Aortic smooth muscle cell (primary cell): ENCODE data around the gene FIGNL2. TPM values are rescaled to one million over a fixed set of nuclear protein-coding genes. Genes with fewer than 3 reads are reported as not detected.

Experiments
- total RNA-seq: library from RNA; depleted of rRNA; stranded (reverse); fragments of >200 nt; gene quantifications from 2 replicates; pipeline ENCODE4 v1.2.3, GENCODE V29; 2014

FIGNL2 gene
- total RNA-seq: under 0.01 TPM in 2 replicates

DNA sequence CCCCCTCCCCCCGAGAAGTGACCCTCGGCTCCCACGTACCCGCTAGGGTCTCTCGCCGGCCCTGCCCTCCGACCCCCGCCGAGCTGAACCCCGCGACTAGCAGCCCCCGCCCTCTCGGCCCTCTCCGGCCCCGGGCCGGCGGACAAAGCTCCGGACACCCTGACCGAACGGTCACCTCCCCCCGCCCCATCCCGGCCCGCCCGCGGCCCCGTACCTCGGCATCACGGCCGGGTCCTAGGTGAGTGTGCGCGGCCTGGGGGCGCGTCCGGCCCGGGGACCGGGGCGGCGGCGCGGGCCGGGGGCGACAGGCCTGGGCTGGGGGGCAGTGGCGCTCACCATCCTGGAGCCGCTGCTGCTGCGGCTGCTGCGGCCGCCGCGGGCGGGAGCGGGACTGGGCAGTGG, at the start of gene FIGNL2:
Gene FIGNL2, minus strand, starts transcription at position 393 of the 402 bp plus-strand sequence. CDS start 26,305 bp downstream, outside the sequence.

DNA sequence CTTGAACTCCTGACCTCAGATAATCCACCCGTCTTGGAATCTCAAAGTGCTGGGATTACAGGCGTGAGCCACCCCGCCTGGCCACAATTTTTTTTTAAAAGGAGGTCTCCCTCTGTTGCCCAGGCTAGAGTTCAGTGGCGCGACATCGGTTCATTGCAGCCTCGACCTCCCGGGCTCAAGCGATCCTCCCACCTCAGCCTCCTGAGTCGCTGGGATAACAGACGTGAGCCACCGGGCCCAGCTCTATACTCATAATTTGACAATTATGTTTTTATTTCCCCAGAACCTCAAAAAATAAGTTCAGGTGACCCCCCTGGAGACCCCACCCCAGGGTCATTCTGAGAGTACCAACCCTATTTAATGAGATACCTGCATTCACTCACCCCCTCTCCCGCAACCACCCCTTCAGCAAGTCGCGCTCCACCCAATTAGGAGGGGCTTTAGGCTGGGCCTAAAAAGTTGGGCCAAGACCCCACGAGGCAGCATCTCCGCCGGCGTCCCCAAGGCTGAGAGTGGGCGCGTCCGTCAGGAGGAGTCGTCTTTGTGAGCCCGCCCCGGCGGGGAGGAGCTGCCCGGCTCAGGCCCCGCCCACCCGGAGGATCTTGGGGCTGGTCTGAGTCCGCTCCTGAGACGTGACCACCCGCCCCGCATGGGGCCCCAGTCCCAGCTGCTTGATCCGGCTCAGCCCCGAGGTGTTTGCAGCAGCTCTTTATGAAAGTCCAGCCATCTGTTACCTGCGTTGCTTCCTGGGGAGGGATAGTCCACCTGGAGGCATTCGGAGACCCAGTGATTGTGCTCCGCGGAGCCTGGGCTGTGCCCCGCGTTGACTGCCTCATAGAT, 39.2 kb upstream of the FIGNL2 start, which contains the start of gene ANKRD33:
Gene ANKRD33, plus strand, starts transcription at position 628 of the 840 bp plus-strand sequence. Its CDS starts 84 bp downstream, at position 712.

Other genes with a start within 250 kb of the FIGNL2 start
- gene ANKRD33, start 39.4 kb upstream of the FIGNL2 start, total RNA-seq: 0.06 TPM in 1 of 2 replicates, not detected in the other
- gene ACVRL1, start 58.8 kb upstream of the FIGNL2 start, total RNA-seq: 58.4 and 61.3 TPM in 2 replicates
- 9.6 and 10.8 TPM in 2 replicates for gene ACVR1B, start 103.0 kb upstream of the FIGNL2 start, total RNA-seq
- gene TAMALIN, start 158.2 kb upstream of the FIGNL2 start, total RNA-seq: 4.6 and 6.2 TPM in 2 replicates
- 12.9 and 17.7 TPM in 2 replicates for gene NR4A1, start 202.7 kb upstream of the FIGNL2 start, total RNA-seq
- gene ATG101, start 221.3 kb upstream of the FIGNL2 start, total RNA-seq: 81.6 and 124 TPM in 2 replicates
- 0.06 and 0.13 TPM in 2 replicates for gene SMIM41, start 231.0 kb upstream of the FIGNL2 start, total RNA-seq